Activated T-cell treated with anti-CD3 and anti-CD28 coated beads for 24 hours (primary cell): ENCODE data around the gene NKD1.
"Not testable (repeated sequence)": the region's sequence is repeated elsewhere in the genome, so short reads cannot be mapped to it uniquely, and the experiment has no call there.

Experiments
- DNase-seq: peaks from one replicate; pipeline ENCODE4 v3.0.0-alpha.2; 2020; ENCODE audit warnings: low read depth

Gene NKD1

GRCh38 chr16:50548125-50548908 is at the start of gene NKD1:
TSS of gene NKD1 (plus strand) at chr16:50548396. CDS start at chr16:50548554, 158 bp downstream.
- peak; percentile 60 for DNase-seq

- DNase-seq: no peak
Observed at GRCh38 chr16:50498431-50499155, 49.6 kb upstream of the NKD1 start.

GRCh38 chr16:50499254-50499653 is 48.9 kb upstream of the NKD1 start:
- DNase-seq: no peak

GRCh38 chr16:50500171-50500874 is 47.9 kb upstream of the NKD1 start:
- DNase-seq: no peak

- no peak for DNase-seq
Observed at GRCh38 chr16:50501251-50501650, 46.9 kb upstream of the NKD1 start.

- no peak for DNase-seq
Observed at GRCh38 chr16:50501986-50502615, 46.1 kb upstream of the NKD1 start.

- DNase-seq: no peak
Observed at GRCh38 chr16:50502616-50503011, 45.6 kb upstream of the NKD1 start.

GRCh38 chr16:50503868-50504531 is 44.2 kb upstream of the NKD1 start:
- not testable (repeated sequence) for DNase-seq

- DNase-seq: no peak
Observed at GRCh38 chr16:50505115-50505514, 43.1 kb upstream of the NKD1 start.

- no peak for DNase-seq
Observed at GRCh38 chr16:50505714-50506542, 42.3 kb upstream of the NKD1 start.

- no peak for DNase-seq
Observed at GRCh38 chr16:50506543-50506937, 41.7 kb upstream of the NKD1 start.

- no peak for DNase-seq
Observed at GRCh38 chr16:50507397-50507796, 40.8 kb upstream of the NKD1 start.

GRCh38 chr16:50509521-50510341 is 38.5 kb upstream of the NKD1 start:
- DNase-seq: peak; percentile 13

GRCh38 chr16:50515218-50515617 is 33.0 kb upstream of the NKD1 start:
- DNase-seq: no peak

- DNase-seq: no peak
Observed at GRCh38 chr16:50516401-50516800, 31.8 kb upstream of the NKD1 start.

GRCh38 chr16:50516890-50517289 is 31.3 kb upstream of the NKD1 start:
- no peak for DNase-seq

GRCh38 chr16:50517450-50518252 is 30.5 kb upstream of the NKD1 start:
- DNase-seq: no peak

GRCh38 chr16:50519001-50519400 is 29.2 kb upstream of the NKD1 start:
- no peak for DNase-seq

- no peak for DNase-seq
Observed at GRCh38 chr16:50519602-50520001, 28.6 kb upstream of the NKD1 start.
